K562 (cell line): ENCODE data around the gene MBNL1. TPM values are rescaled to one million over a fixed set of nuclear protein-coding genes. Genes with fewer than 3 reads are reported as not detected.

Experiments
- ATAC-seq: fragments of 200-7000 bp; cut with Tn5 transposase; 3 replicates; pipeline ENCODE4 v1.9.1; 2020; ENCODE audit warnings: moderate library complexity
- BruUV-seq: library from RNA; stranded (reverse); fragments of 400-500 nt; replicated peaks from 2 replicates; lab custom pipeline; 2021; lab: Mats Ljungman, UMichigan
- CTCF ChIA-PET: fragments of 300-600 bp; formaldehyde crosslinking; extraction: SDS; loops from one replicate; lab custom pipeline; 2021; ENCODE audit warnings: low intra/inter-chr PET ratio; lab: Yijun Ruan, JAX
- POLR2A ChIA-PET: fragments of 300-600, 350-650 bp; sonication (Branson Sonifier 250); formaldehyde crosslinking; extraction: SDS; loops from one replicate; lab custom pipeline; 2021; ENCODE audit warnings: antibody characterized with exemption, inconsistent platforms; lab: Yijun Ruan, JAX
- DNase-seq, 4 experiments: peaks; one replicate each; pipeline versions ENCODE4 v3.0.0 to v3.0.0-alpha.2; 2011 to 2018; ENCODE audit warnings: low spot score in 3 of 4, mixed read lengths in 3 of 4; ENCODE audit errors: extremely low read depth in 1 of 4
- FAIRE-seq: peaks from 2 replicates; lab custom pipeline; 2011; peaks lifted over from hg19 to GRCh38; lab: Jason Lieb, UNC
- H2AFZ ChIP-seq: 2 replicates; pipeline ENCODE4 v1.6.0; 2011; ENCODE audit warnings: low read depth, low read length, control low read depth, inconsistent platforms
- H3K27ac ChIP-seq: fragments of 200-600 bp; 3 replicates; pipeline ENCODE4 v1.8.0; 2011; ENCODE audit warnings: low read depth, mild to moderate bottlenecking, control low read depth, inconsistent platforms, low read length, moderate library complexity, mixed read lengths; ENCODE audit errors: extremely low read depth
- H3K27me3 ChIP-seq, 2 experiments: fragments of 300-600 bp in 1 of 2; 2 replicates in 1 of 2; 3 replicates in 1 of 2; pipeline versions ENCODE4 v1.6.0 to v1.8.0; 2011; ENCODE audit warnings: inconsistent platforms in 2 of 2, low read length in 2 of 2, mild to moderate bottlenecking in 1 of 2, mixed read lengths in 1 of 2, moderate library complexity in 1 of 2; ENCODE audit not compliant: control insufficient read depth in 2 of 2, insufficient read depth in 2 of 2
- H3K36me3 ChIP-seq: fragments of 300-600 bp; 3 replicates; pipeline ENCODE4 v1.8.0; 2011; ENCODE audit warnings: mild to moderate bottlenecking, low read length, inconsistent platforms; ENCODE audit not compliant: control insufficient read depth, insufficient read depth
- H3K4me1 ChIP-seq, 2 experiments: fragments of 200-600 bp in 1 of 2; replicated peaks in 1 of 2; 2 replicates in 1 of 2; 3 replicates in 1 of 2; pipeline versions ENCODE4 v1.5.1 to v1.8.0; 2011; ENCODE audit warnings: inconsistent platforms in 2 of 2, low read length in 2 of 2, mild to moderate bottlenecking in 1 of 2, mixed read lengths in 1 of 2, moderate library complexity in 1 of 2; ENCODE audit not compliant: control insufficient read depth in 2 of 2, insufficient read depth in 2 of 2
- H3K4me2 ChIP-seq: 2 replicates; pipeline ENCODE4 v1.6.1; 2011; ENCODE audit warnings: low read length, control low read depth, inconsistent platforms, mixed read lengths; ENCODE audit not compliant: insufficient read depth
- H3K4me3 ChIP-seq: fragments of 200-600 bp; sonication (generic), shearing (Covaris generic); 2 replicates; pipeline ENCODE4 v1.5.1; 2016; ENCODE audit warnings: control low read depth, inconsistent platforms
- H3K79me2 ChIP-seq: fragments of 200-600 bp; 3 replicates; pipeline ENCODE4 v1.8.0; 2011; ENCODE audit warnings: low read length, inconsistent platforms; ENCODE audit not compliant: control insufficient read depth, insufficient read depth
- H3K9ac ChIP-seq, 2 experiments: 2 replicates each; pipeline versions ENCODE4 v1.6.0 to v1.6.1; 2011; ENCODE audit warnings: low read depth in 2 of 2, low read length in 2 of 2, control low read depth in 1 of 2, inconsistent platforms in 1 of 2, mild to moderate bottlenecking in 1 of 2, mixed read lengths in 1 of 2; ENCODE audit not compliant: insufficient read depth in 1 of 2
- H3K9me1 ChIP-seq: one replicate; pipeline ENCODE4 v1.6.0; 2011; ENCODE audit warnings: inconsistent platforms, mild to moderate bottlenecking, low read length, moderate library complexity; ENCODE audit not compliant: control insufficient read depth, insufficient read depth
- H3K9me3 ChIP-seq: replicated peaks from 2 replicates; pipeline ENCODE4 v1.5.1; 2011; ENCODE audit warnings: low read depth, low read length, inconsistent platforms; ENCODE audit not compliant: control insufficient read depth, insufficient read depth
- H4K20me1 ChIP-seq: replicated peaks from 2 replicates; pipeline ENCODE4 v1.6.1; 2011; ENCODE audit warnings: low read length, inconsistent platforms, mixed read lengths; ENCODE audit not compliant: control insufficient read depth, insufficient read depth
- NFIC ChIP-seq: fragments of 450-650 bp; IDR thresholded peaks from 2 replicates; pipeline ENCODE4 v1.6.1; 2017; ENCODE audit warnings: mild to moderate bottlenecking, inconsistent platforms
- RBM15 ChIP-seq: fragments of 200-400 bp; formaldehyde crosslinking; IDR thresholded peaks from 2 replicates; pipeline ENCODE4 v1.6.1; 2018; ENCODE audit warnings: mild to moderate bottlenecking, low read length, moderate library complexity; ENCODE audit not compliant: insufficient read depth
- ZBTB40 ChIP-seq, 2 experiments: fragments of 450-650 bp in 1 of 2; sonication (generic) in 1 of 2; formaldehyde crosslinking in 1 of 2; IDR thresholded peaks; 2 replicates each; pipeline versions ENCODE4 v1.7.1 to v1.9.0; 2016 to 2022; ENCODE audit warnings: inconsistent platforms in 1 of 2, mild to moderate bottlenecking in 1 of 2, missing genetic modification reagents in 1 of 2
- WGBS: fragments of 100-300 bp; shearing (Covaris generic); methylation state at CpG from one replicate; pipeline ENCODE4 v1.1.6; 2016; ENCODE audit warnings: low coverage, mixed read lengths; ENCODE audit not compliant: insufficient coverage; ENCODE audit errors: missing lambda C conversion rate; 5-methylcytosine and 5-hydroxymethylcytosine counted together
- in situ Hi-C: fragments of 300-500 bp; cut with MboI; formaldehyde crosslinking; loops from 4 replicates; pipeline ENCODE4 v1.15.0; 2018; ENCODE audit warnings: inconsistent platforms, mixed read lengths
- intact Hi-C: fragments of 100-400 bp; cut with micrococcal nuclease; formaldehyde crosslinking; loops from 2 replicates; pipeline ENCODE4 v1.14.2; 2022
- polyA plus RNA-seq, 8 experiments: library from polyadenylated mRNA; depleted of rRNA in 4 of 8; stranded (reverse) in 5 of 8; unstranded in 3 of 8; fragments of >200 nt; fragmentation: Nextera tagmentation in 2 of 8; fragmentation: Illumina TruSeq in 1 of 8; extraction: Ambion mirVana in 2 of 8; extraction: Trizol in 1 of 8; gene quantifications; 2 replicates each; pipeline versions ENCODE4 v1.2.1 to v1.2.3, GENCODE V29; 2011 to 2014; ENCODE audit warnings: inconsistent platforms in 1 of 8, missing spikeins in 1 of 8
- total RNA-seq, 7 experiments: library from RNA; depleted of rRNA in 6 of 7; stranded (reverse); fragments of >200 nt in 6 of 7; fragmentation: Illumina TruSeq in 2 of 7; extraction: Trizol in 2 of 7; gene quantifications; 2 replicates each; pipeline versions ENCODE4 v1.2.1 to v1.2.3, GENCODE V29; 2011 to 2021; ENCODE audit warnings: low replicate concordance in 1 of 7

The MBNL1 gene
- total and polyA plus RNA-seq, 9 of the 15 experiments (the other 6 are each of a cell fraction or from before 2014, with no cell fraction given): 70.3 to 243 (median 220) TPM

GRCh38 chr3:152283492-152284381, 15.0 kb downstream of the MBNL1 start:
- H3K9ac ChIP-seq: no peak overlapping the region
- peaks cover 55% of the 10 kb centered on the region for H4K20me1 ChIP-seq
- peak; percentile 6 for ATAC-seq
- in situ Hi-C loops: no loop called here
- TF ChIP-seq RBM15 (no peak), NFIC (peak; percentile 60), ZBTB40 (IDR thresholded peaks at IDR 0.05) (peak; percentile 59), ZBTB40 (CRISPR knock-in tag; IDR thresholded peaks at IDR 0.05) (no peak)
- TF ChIP-seq, all 486 proteins: peak for 2
- no peak overlapping the region; the same call in 1 of the 2 replicates for H3K4me2 ChIP-seq
- FAIRE-seq (no peak), DNase-seq (no peak)
- peaks cover 97% of the 10 kb centered on the region for H3K79me2 ChIP-seq
- intact Hi-C loops: no loop called here
- 86% methylated on average over 2 of the region's 2 CpGs for whole genome bisulfite sequencing
- peaks cover 51% of the 10 kb centered on the region for H3K36me3 ChIP-seq
- H3K27ac ChIP-seq: peak overlapping the region; percentile 0; the same call in 1 of the 3 replicates
- H3K9me1 ChIP-seq: peaks cover 7% of the 10 kb centered on the region
- H3K9me3 ChIP-seq: no peaks in the 10 kb centered on the region
- H3K4me1 ChIP-seq: peaks cover 3 to 30% of the 10 kb centered on the region in 2 experiments; a peak in 4 of 5 replicates
- CTCF ChIA-PET: interaction anchor here (0.7 kb wide), 1 partner anchor 216 kb away, joined by 3 read pairs; no protein-coding TSS in a partner anchor
- no peaks in the 10 kb centered on the region for H3K27me3 ChIP-seq
- no peak overlapping the region for H2AFZ ChIP-seq
- no peak overlapping the region for H3K4me3 ChIP-seq
- BruUV-seq: no TSS peak
- POLR2A ChIA-PET: interaction anchor here (0.7 to 4.9 kb wide), 4 partner anchors 8 to 40 kb away, joined by 3 to 24 read pairs (median 4); no protein-coding TSS in a partner anchor
